G401.6 (cell line): ENCODE results near the gene LITAFD.

Experiments
- FAIRE-seq: peaks from 2 replicates; lab custom pipeline; 2012; peaks lifted over from hg19 to GRCh38; lab: Jason Lieb, UNC

Gene LITAFD

GRCh38 chr16:8920645-8921346, 38.6 kb downstream of the LITAFD start:
- no peak for FAIRE-seq

DNA sequence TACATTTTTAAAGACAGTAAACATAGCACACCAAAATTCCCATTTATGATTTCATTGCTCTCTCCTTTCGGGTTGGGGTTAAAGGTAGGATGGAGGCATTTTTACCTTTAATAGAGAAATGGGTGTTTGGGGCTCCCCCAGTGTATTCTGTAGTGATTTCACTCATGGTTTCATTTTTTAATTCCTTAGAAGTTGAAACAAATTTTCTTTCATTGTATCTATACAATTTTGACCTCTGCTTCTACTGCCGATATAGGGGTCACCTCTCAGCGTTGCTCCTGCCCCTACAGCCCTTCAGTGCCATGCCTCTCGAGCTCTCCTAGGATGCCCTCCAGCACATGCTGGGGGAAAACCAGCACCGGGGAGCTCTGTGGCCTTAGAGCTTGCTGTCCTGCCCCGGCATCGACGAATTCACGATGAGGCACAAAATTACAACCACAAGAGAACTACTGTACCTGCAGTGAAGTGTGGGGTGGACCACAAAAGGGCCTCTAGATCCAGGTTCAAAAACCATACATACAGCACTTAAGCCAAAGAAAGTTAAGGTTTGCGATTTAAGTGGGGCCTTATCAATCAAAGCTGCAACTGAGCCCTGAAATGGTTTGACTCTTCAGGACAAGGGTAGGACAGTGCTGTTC, 39.3 kb downstream of the LITAFD start:
- no peak for FAIRE-seq

GRCh38 chr16:8923199-8923598, 41.0 kb downstream of the LITAFD start:
- no peak for FAIRE-seq

DNA sequence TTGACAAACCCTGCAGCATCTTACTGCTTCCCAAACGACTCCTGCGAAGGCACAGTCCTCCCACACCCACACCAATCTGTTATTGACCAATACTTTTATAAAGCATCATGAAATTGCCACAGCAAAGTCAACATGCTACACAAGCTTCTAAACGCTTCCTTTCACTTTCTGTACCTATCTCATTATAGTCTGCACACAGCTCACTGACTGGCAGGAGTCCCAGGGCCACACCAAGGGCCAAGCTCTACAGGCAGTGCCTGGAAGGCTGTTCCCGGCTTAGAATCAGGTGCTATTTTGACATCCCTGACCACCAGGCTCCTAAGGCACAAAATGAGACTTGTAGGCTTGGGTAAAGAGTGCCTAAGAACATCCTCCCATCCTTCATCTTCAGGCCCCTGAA, 42.1 kb downstream of the LITAFD start:
- FAIRE-seq, result no peak

DNA sequence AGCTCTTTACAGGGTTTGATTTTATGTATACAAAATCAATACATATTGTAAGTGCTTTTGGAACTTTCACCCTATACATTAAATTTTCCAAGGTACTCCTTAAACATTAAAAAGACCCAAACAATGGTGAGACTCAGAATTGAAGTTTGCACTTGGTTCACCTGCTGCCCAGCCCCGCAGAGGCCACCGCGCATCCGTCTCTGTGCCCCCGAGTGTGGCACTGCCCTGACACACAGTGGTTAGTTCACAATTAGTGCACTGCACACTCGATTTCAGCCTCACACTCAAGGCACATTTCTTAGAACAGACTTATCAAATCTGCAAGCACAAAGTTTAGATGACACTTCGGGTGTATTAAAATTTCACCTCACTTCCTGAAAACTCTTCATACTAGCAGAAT, 43.3 kb downstream of the LITAFD start:
- no peak for FAIRE-seq

GRCh38 chr16:8926827-8927226, 44.7 kb downstream of the LITAFD start:
- FAIRE-seq, result no peak

DNA sequence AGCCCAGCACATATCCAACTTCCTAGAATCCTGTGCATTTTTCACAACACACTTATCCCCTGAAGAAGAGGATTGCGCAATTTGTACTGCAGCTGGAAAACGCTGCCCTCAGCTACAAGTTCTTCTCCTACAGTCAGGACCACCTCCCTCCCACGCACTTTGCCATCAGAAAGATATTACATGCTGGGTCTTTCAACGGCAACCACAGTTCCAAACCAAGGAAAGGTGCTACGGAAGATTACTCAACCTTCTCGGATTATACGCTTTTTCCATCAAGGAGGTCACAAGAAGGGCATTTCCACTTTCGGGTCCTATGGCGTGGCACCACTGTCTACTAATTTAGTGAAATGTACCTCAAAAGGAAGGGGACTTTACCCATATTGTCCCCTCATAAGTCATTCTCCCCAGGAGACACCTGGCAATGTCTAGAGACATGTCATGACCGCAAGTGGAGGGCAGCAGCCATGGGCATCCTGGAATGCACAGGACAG, 46.4 kb downstream of the LITAFD start:
- FAIRE-seq, result no peak

- no peak for FAIRE-seq
These were observed 47.1 kb downstream of the LITAFD start for GRCh38 chr16:8929086-8929748.

GRCh38 chr16:8931859-8932258, 49.7 kb downstream of the LITAFD start:
- no peak for FAIRE-seq

- FAIRE-seq, result no peak
These were observed 52.5 kb downstream of the LITAFD start for GRCh38 chr16:8934601-8935000.
